ENCODE data around the gene CAMTA2. TPM values are rescaled to one million over a fixed set of nuclear protein-coding genes. Genes with fewer than 3 reads are reported as not detected.

The CAMTA2 gene
- total and polyA plus RNA-seq, 9 of the 15 experiments (the other 6 are each of a cell fraction or from before 2014, with no cell fraction given) = 0.24 to 25.1 (median 6.3) TPM

GRCh38 chr17:4986951-4987766, at the start of gene CAMTA2 (continued):
- TF ChIP-seq MGA (IDR thresholded peaks at IDR 0.05) = peak; percentile 46; the same call in 1 of the 2 replicates
- peak; percentile 82 for TF ChIP-seq RBFOX2 (IDR thresholded peaks at IDR 0.05; ENCODE audit: low read depth, low read length)
- peak; percentile 49; the same call in 1 of the 2 replicates for TF ChIP-seq RNF2 (IDR thresholded peaks at IDR 0.05)
- TF ChIP-seq ZBTB33 (CRISPR knock-in tag; IDR thresholded peaks at IDR 0.05) = peak; percentile 55
- 0 out of 2 replicates have a peak, but pooled peaks have one; percentile 64 for TF ChIP-seq ZNF431 (CRISPR knock-in tag; IDR thresholded peaks at IDR 0.05)
- TF ChIP-seq ZNF639 (CRISPR knock-in tag; conservative IDR thresholded peaks at IDR 0.05 in 1 of 2, IDR thresholded peaks at IDR 0.05 in 1 of 2) = peak in 1 of 2 experiments; percentile 94; a peak in 2 of 4 replicates
- peak; percentile 86 for TF ChIP-seq C11orf30 (IDR thresholded peaks at IDR 0.05; ENCODE audit: low read depth)
- TF ChIP-seq GMEB1 (CRISPR knock-in tag; IDR thresholded peaks at IDR 0.05) = peak; percentile 95
- peak; percentile 28 for TF ChIP-seq MEIS2 (IDR thresholded peaks at IDR 0.05; ENCODE audit: partially characterized antibody)
